Pancreas (tissue), 10 donors: ENCODE measurements around the gene GRAMD4. TPM values are rescaled to one million over a fixed set of nuclear protein-coding genes. Genes with fewer than 3 reads are reported as not detected.

Source experiments
- ATAC-seq, 4 donors: fragments of 200-7000 bp; cut with Tn5 transposase; one replicate each; pipeline versions ENCODE4 v1.8.0 to v1.9.1; 2020; ENCODE audit warnings: mild to moderate bottlenecking in 4 of 4, moderate library complexity in 4 of 4
- DNase-seq, 6 donors: peaks; one replicate each; pipeline ENCODE4 v3.0.0-alpha.2; 2020
- FAIRE-seq: peaks from 2 replicates; lab custom pipeline; 2012; peaks lifted over from hg19 to GRCh38; lab: Jason Lieb, UNC
- H3K27ac ChIP-seq, 4 donors: fragments of 200-600 bp; sonication (generic); 1 replicate in 3 of 4; 2 replicates in 1 of 4; pipeline versions ENCODE4 v1.5.0 to v1.8.0; 2020
- H3K27me3 ChIP-seq, 4 donors: fragments of 200-600 bp; one replicate each; pipeline ENCODE4 v1.8.0; 2021
- H3K36me3 ChIP-seq, 3 donors: fragments of 200-600 bp; sonication (generic) in 1 of 3; one replicate each; pipeline versions ENCODE4 v1.5.0 to v1.8.0; 2020 to 2021
- H3K4me1 ChIP-seq, 3 donors: fragments of 200-600 bp; one replicate each; pipeline ENCODE4 v1.8.0; 2021
- H3K4me3 ChIP-seq, 4 donors: fragments of 200-600 bp; sonication (generic) in 2 of 4; one replicate each; pipeline versions ENCODE4 v1.5.0 to v1.8.0; 2020 to 2021
- H3K9me3 ChIP-seq, 4 donors: fragments of 200-600 bp; one replicate each; pipeline ENCODE4 v1.8.0; 2021
- WGBS, 2 donors: extraction: QIAGEN DNeasy Blood & Tissue Kit; methylation state at CpG; one replicate each; pipeline ENCODE4 v1.1.7; 2013; 5-methylcytosine and 5-hydroxymethylcytosine counted together
- intact Hi-C, 3 donors: fragments of 100-400 bp; cut with DNase I; formaldehyde crosslinking; loops; one replicate each; pipeline versions ENCODE4 v1.11.1 to v1.14.2; 2022
- polyA plus RNA-seq, 2 donors: library from polyadenylated mRNA; stranded (reverse); fragments of 200-250 nt; gene quantifications; one replicate each; pipeline ENCODE4 v1.2.3, GENCODE V29; 2013
- total RNA-seq, 6 donors: library from RNA; stranded (reverse); fragmentation: NEBNext Ultra II Directional in 4 of 6; extraction: Animal tissue kit (Norgen Biotek cat#: 25700) in 4 of 6; gene quantifications; one replicate each; pipeline versions ENCODE4 v1.2.1 to v1.2.4, GENCODE V29; 2021 to 2023
- TF ChIP-seq, protein P1 (sequence below), 4 donors: fragments of 200-600 bp; sonication (generic) in 3 of 4; IDR thresholded peaks; one replicate each; pipeline versions ENCODE4 v1.5.0 to v1.8.0; 2021; ENCODE audit warnings: antibody characterized with exemption in 4 of 4
- donor health status: healthy with polysubstance abuse.
- donor health status: DM: no; HTN: no; CAD: no; lungs with moderate emphysema.
- donor health status: DM: no; HTN: no; CAD: no.
- donor health status: control.
- donor health status: control.
- donor health status: Bipolar disorder and iron deficiency.
- donor health status: DM: yes; HTN: yes; CAD: no.
- donor health status: DM: no; HTN: no; CAD: no.
- donor health status: DM: no; HTN: no; CAD: no.
- donor health status: DM: yes; HTN: yes; CAD: no.

The GRAMD4 gene
- total and polyA plus RNA-seq, 8 donors, result 13.2 to 36.4 (median 21.9) TPM

DNA sequence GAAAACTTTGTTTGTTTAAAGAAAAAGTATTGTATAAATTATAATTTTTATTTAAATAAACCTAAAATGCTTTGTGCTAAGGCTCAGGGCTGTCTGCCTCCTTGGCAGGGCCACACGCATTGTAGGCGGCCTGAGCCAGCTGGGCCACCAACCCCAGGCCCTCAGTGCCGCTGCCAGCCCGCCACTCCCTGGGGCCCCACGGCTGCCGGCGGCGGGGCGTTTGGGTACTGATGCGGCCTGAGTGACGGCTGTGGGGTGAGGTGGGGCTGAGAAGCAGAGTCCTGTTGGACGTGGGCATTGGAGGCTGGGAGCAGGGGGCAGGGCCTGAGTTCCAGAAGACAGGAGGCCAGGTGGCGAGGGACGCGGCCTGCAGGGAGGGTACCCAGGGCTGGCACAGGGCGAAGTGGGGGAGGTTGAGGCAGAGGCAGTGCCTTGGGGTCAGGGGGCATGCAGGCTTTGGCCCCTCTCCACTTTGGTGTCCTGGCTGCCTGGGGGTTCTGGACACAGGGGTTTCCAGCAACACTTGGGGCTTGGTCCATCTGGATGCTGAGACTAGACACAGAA is 59.6 kb downstream of the GRAMD4 start:
- no peak for ATAC-seq
- intact Hi-C loops, result no loop called here
- TF ChIP-seq, protein P1, sequence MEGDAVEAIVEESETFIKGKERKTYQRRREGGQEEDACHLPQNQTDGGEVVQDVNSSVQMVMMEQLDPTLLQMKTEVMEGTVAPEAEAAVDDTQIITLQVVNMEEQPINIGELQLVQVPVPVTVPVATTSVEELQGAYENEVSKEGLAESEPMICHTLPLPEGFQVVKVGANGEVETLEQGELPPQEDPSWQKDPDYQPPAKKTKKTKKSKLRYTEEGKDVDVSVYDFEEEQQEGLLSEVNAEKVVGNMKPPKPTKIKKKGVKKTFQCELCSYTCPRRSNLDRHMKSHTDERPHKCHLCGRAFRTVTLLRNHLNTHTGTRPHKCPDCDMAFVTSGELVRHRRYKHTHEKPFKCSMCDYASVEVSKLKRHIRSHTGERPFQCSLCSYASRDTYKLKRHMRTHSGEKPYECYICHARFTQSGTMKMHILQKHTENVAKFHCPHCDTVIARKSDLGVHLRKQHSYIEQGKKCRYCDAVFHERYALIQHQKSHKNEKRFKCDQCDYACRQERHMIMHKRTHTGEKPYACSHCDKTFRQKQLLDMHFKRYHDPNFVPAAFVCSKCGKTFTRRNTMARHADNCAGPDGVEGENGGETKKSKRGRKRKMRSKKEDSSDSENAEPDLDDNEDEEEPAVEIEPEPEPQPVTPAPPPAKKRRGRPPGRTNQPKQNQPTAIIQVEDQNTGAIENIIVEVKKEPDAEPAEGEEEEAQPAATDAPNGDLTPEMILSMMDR (IDR thresholded peaks at IDR 0.05), result no peak
- Histone ChIP-seq H3K36me3 (peaks cover 0 to 7% (median 7%) of the 10 kb centered on the region in 3 donors), H3K4me1 (peaks cover 0 to 6% (median 0%) of the 10 kb centered on the region in 3 donors), H3K9me3 (no peaks in the 10 kb centered on the region), H3K4me3 (no peak overlapping the region), H3K27me3 (no peaks in the 10 kb centered on the region), H3K27ac (no peak overlapping the region)
- WGBS, 2 donors, result 91% methylated on average over 16 of the region's 16 CpGs
- DNase-seq, result peak in 1 of 6 donors; percentile 61
- FAIRE-seq, result no peak

DNA sequence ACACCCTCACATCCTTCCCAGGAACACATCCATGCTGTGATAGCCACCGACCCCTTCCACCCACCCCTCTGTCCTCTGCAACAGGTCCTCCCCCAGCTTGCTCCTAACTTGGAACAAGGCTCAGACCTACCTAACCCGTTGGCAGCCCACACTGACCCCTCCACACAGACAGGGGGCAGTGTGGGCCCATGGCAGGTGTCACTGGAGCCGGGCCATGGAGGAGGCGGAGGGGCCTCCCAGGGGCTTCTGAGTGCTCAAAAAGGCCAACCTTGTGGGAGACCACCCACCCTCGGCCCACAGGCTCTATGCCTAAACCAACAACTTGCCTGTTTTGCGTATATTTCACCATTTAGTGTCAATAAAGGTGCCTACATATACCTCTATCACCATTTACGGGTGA is 60.8 kb downstream of the GRAMD4 start:
- 69 to 70% methylated on average over 7 of the region's 7 CpGs for WGBS, 2 donors
- intact Hi-C loops, result no loop called here
- DNase-seq, result peak in 1 of 6 donors; percentile 63

DNA sequence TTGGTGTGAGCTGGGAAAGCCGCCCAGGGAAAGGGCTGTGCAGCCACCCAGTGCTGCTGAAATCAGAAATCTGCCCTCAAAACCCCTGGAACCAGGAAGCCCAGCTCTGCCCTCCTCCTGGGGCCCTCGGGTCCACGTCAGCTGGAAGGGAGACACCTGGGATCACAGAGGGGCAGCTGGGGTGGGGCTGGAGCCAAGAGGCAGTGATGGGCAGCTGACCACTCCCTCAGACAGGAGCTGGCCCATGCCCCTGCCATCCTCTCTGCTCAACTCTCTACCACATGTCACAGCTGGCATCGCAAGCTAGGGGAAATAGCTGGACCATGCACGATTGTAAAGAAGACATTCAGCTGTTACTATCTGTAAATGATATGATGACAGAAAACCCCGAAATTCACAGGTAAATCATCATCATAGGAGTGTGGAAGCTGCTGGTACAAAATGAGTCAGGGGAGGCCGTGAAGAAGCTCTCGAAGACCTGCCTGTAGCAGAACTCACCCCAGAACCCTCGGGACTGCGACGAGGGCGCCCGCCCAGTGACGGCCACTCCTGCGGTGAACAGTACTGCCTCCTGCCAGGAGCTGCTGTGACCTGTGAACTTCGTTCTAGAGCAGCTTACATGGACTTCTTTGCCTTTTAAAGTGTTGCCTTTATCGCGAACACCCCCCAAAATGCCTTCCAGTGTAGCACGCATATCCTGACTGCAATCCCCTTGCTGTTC is 62.0 kb downstream of the GRAMD4 start:
- Histone ChIP-seq H3K4me3 (no peak overlapping the region), H3K36me3 (peaks cover 0 to 13% (median 7%) of the 10 kb centered on the region in 3 donors), H3K27me3 (no peaks in the 10 kb centered on the region), H3K27ac (no peak overlapping the region), H3K9me3 (no peaks in the 10 kb centered on the region), H3K4me1 (peaks cover 13 to 26% (median 18%) of the 10 kb centered on the region in 3 donors)
- intact Hi-C loops, result no loop called here
- ATAC-seq (no peak), DNase-seq (no peak), FAIRE-seq (no peak)
- TF ChIP-seq, protein P1 (IDR thresholded peaks at IDR 0.05), result no peak
- WGBS, 2 donors, result 90 to 91% methylated on average over 19 of the region's 19 CpGs

More for the DNA sequence above, 60.8 kb downstream of the GRAMD4 start:
- Histone ChIP-seq H3K36me3 (peaks cover 0 to 7% (median 7%) of the 10 kb centered on the region in 3 donors), H3K27me3 (no peaks in the 10 kb centered on the region), H3K4me3 (no peak overlapping the region), H3K4me1 (peaks cover 10 to 18% (median 10%) of the 10 kb centered on the region in 3 donors), H3K9me3 (no peaks in the 10 kb centered on the region), H3K27ac (no peak overlapping the region)
- TF ChIP-seq, protein P1 (IDR thresholded peaks at IDR 0.05), result peak in 3 of 4 donors; percentile 10 to 18 (median 14)
- FAIRE-seq (no peak), ATAC-seq (peak in 2 of 4 donors; percentile 26 to 39)

DNA sequence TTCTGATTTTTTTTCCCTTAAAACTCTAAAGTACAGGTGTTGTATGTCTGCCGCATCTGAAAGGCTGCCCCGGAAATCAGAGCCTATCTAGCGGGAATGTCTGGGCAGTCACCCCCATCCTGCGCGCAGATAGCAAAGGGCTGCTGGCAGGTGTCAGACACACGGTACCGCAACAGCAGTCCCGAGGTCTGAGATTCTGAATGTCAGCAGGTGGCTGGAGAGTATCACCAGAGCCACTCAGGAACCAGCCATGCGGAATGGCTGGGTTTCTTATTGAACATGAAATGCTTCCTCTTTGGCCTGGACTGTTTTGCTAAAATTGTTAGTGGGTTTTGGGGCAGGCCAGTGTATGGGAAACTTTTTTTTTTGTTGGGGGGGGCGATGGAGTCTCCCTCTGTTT is 64.5 kb downstream of the GRAMD4 start:
- H3K36me3 ChIP-seq, result peaks cover 0 to 21% (median 3%) of the 10 kb centered on the region in 3 donors
- no peak overlapping the region for H3K4me3 ChIP-seq
- intact Hi-C loops, result no loop called here
- ATAC-seq, result peak in 3 of 4 donors; percentile 24 to 49 (median 32)
- no peak for FAIRE-seq
- no peak for DNase-seq
- H3K9me3 ChIP-seq, result no peaks in the 10 kb centered on the region
- peak overlapping the region in 2 of 4 donors; percentile 6 to 60 for H3K27ac ChIP-seq
- 58 to 59% methylated on average over 10 of the region's 10 CpGs for WGBS, 2 donors
- peaks cover 13 to 26% (median 18%) of the 10 kb centered on the region in 3 donors for H3K4me1 ChIP-seq
- TF ChIP-seq, protein P1 (IDR thresholded peaks at IDR 0.05), result no peak
- H3K27me3 ChIP-seq, result no peaks in the 10 kb centered on the region
